Endodermal cell (in vitro differentiated cells): Measurements from ENCODE around the gene TTC23L. TPM values are rescaled to one million over a fixed set of nuclear protein-coding genes. Genes with fewer than 3 reads are reported as not detected.

Source experiments
- DNase-seq: peaks from one replicate; pipeline ENCODE4 v3.0.0-alpha.2; 2017
- H3K27ac ChIP-seq: 2 replicates; pipeline ENCODE4 v1.5.1; 2013; ENCODE audit warnings: mild to moderate bottlenecking, low read depth, low read length, moderate library complexity
- H3K27me3 ChIP-seq: 2 replicates; pipeline ENCODE4 v1.6.1; 2013; ENCODE audit warnings: mild to moderate bottlenecking, low read length, moderate library complexity; ENCODE audit not compliant: insufficient read depth, control insufficient read depth, poor library complexity, severe bottlenecking
- H3K36me3 ChIP-seq: 2 replicates; pipeline ENCODE4 v1.7.0; 2013; ENCODE audit warnings: mild to moderate bottlenecking, low read length, moderate library complexity; ENCODE audit not compliant: control insufficient read depth, insufficient read depth
- H3K4me1 ChIP-seq: one replicate; pipeline ENCODE4 v1.7.0; 2013; ENCODE audit warnings: low read length; ENCODE audit not compliant: control insufficient read depth, insufficient read depth
- H3K4me3 ChIP-seq: 2 replicates; pipeline ENCODE4 v1.5.1; 2013; ENCODE audit warnings: mild to moderate bottlenecking, low read length, moderate library complexity
- H3K9ac ChIP-seq: 2 replicates; pipeline ENCODE4 v1.6.1; 2013; ENCODE audit warnings: mild to moderate bottlenecking, low read length, moderate library complexity; ENCODE audit not compliant: poor library complexity, severe bottlenecking; ENCODE audit errors: extremely low read depth
- H3K9me3 ChIP-seq: 2 replicates; pipeline ENCODE4 v1.6.1; 2013; ENCODE audit warnings: mild to moderate bottlenecking, low read length, moderate library complexity; ENCODE audit not compliant: control insufficient read depth
- H3K27ac Mint-ChIP-seq: 2 replicates; pipeline ENCODE4 v1.8.0; 2020; ENCODE audit warnings: mixed read lengths
- H3K27me3 Mint-ChIP-seq: 2 replicates; pipeline ENCODE4 v1.8.0; 2021; ENCODE audit warnings: mild to moderate bottlenecking, mixed read lengths; ENCODE audit not compliant: insufficient read depth
- H3K36me3 Mint-ChIP-seq: 2 replicates; pipeline ENCODE4 v1.8.0; 2020; ENCODE audit warnings: low read depth, mixed read lengths
- H3K4me1 Mint-ChIP-seq: 2 replicates; pipeline ENCODE4 v1.8.0; 2020; ENCODE audit warnings: mixed read lengths
- H3K4me3 Mint-ChIP-seq: 2 replicates; pipeline ENCODE4 v1.8.0; 2020; ENCODE audit warnings: mild to moderate bottlenecking, moderate library complexity, mixed read lengths
- H3K9me3 Mint-ChIP-seq: 2 replicates; pipeline ENCODE4 v1.8.0; 2020; ENCODE audit warnings: mild to moderate bottlenecking, mixed read lengths
- WGBS, 2 experiments: methylation state at CpG; one replicate each; pipeline versions ENCODE4 v1.1.5 to v1.1.7; 2013; ENCODE audit warnings: missing lambda C conversion rate in 2 of 2, mixed read lengths in 1 of 2; ENCODE audit not compliant: insufficient coverage in 1 of 2, insufficient read length in 1 of 2; 5-methylcytosine and 5-hydroxymethylcytosine counted together
- total RNA-seq, 2 donors: library from RNA; stranded (reverse); fragmentation: NEBNext Ultra II Directional in 1 of 2; extraction: Animal tissue kit (Norgen Biotek cat#: 25700) in 1 of 2; gene quantifications; 2 replicates in 1 of 2; 3 replicates in 1 of 2; pipeline ENCODE4 v1.2.1, GENCODE V29; 2021
- TF ChIP-seq, protein P1 (sequence below): fragments of 200-600 bp; sonication (generic); conservative IDR thresholded peaks from 2 replicates; pipeline ENCODE4 v1.5.0; 2021; ENCODE audit warnings: antibody characterized with exemption, mild to moderate bottlenecking

The TTC23L gene
- total RNA-seq, 2 donors from 2014 or later = 0.95 to 3.0 TPM

- 77 to 89% methylated on average over 4 to 5 of the region's 5 CpGs for WGBS, 2 experiments
- TF ChIP-seq, protein P1, sequence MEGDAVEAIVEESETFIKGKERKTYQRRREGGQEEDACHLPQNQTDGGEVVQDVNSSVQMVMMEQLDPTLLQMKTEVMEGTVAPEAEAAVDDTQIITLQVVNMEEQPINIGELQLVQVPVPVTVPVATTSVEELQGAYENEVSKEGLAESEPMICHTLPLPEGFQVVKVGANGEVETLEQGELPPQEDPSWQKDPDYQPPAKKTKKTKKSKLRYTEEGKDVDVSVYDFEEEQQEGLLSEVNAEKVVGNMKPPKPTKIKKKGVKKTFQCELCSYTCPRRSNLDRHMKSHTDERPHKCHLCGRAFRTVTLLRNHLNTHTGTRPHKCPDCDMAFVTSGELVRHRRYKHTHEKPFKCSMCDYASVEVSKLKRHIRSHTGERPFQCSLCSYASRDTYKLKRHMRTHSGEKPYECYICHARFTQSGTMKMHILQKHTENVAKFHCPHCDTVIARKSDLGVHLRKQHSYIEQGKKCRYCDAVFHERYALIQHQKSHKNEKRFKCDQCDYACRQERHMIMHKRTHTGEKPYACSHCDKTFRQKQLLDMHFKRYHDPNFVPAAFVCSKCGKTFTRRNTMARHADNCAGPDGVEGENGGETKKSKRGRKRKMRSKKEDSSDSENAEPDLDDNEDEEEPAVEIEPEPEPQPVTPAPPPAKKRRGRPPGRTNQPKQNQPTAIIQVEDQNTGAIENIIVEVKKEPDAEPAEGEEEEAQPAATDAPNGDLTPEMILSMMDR = no peak
- Histone ChIP-seq H3K36me3 (no peaks in the 10 kb centered on the region), H3K27ac (no peak overlapping the region), H3K4me3 (no peak overlapping the region), H3K9me3 (no peaks in the 10 kb centered on the region), H3K27me3 (no peaks in the 10 kb centered on the region), H3K4me1 (no peaks in the 10 kb centered on the region), H3K9ac (no peak overlapping the region)
- Mint-ChIP-seq H3K36me3 (no peaks in the 10 kb centered on the region), H3K9me3 (no peaks in the 10 kb centered on the region), H3K4me1 (peaks cover 7% of the 10 kb centered on the region), H3K4me3 (no peak overlapping the region), H3K27me3 (no peaks in the 10 kb centered on the region), H3K27ac (no peak overlapping the region)
- DNase-seq = no peak
Observed at GRCh38 chr5:34859253-34859652, 20.3 kb downstream of the TTC23L start.

DNA sequence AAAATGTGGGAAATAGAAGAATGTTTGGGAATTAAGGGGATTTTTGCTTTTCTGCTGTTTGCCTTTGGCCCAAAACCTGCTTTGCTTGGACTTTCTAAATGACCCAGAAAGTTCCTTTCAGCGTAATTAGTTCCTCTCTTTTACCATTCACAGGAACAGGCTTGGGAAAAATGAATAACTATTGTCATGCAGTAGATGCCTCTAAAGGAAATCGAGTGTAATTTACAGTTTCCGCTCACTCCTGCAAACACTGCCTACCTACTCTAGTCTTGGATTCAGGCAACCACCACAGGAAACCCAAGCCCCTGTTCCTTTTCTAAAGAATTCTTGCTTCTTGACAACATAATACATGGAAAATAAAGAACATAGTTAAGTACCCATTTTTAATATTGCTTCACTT lies 25.0 kb downstream of the TTC23L start:
- TF ChIP-seq, protein P1 = no peak
- Mint-ChIP-seq H3K27ac (peak overlapping the region; percentile 46), H3K27me3 (no peaks in the 10 kb centered on the region), H3K4me1 (peaks cover 17% of the 10 kb centered on the region), H3K9me3 (no peaks in the 10 kb centered on the region), H3K36me3 (no peaks in the 10 kb centered on the region), H3K4me3 (no peak overlapping the region)
- 47 to 71% methylated on average over 2 to 3 of the region's 3 CpGs for WGBS, 2 experiments
- no peaks in the 10 kb centered on the region for H3K9me3 ChIP-seq
- no peak overlapping the region for H3K27ac ChIP-seq
- no peak overlapping the region for H3K4me3 ChIP-seq
- H3K27me3 ChIP-seq = no peaks in the 10 kb centered on the region
- no peak overlapping the region for H3K9ac ChIP-seq
- H3K4me1 ChIP-seq = no peaks in the 10 kb centered on the region
- no peaks in the 10 kb centered on the region for H3K36me3 ChIP-seq
- no peak for DNase-seq

DNA sequence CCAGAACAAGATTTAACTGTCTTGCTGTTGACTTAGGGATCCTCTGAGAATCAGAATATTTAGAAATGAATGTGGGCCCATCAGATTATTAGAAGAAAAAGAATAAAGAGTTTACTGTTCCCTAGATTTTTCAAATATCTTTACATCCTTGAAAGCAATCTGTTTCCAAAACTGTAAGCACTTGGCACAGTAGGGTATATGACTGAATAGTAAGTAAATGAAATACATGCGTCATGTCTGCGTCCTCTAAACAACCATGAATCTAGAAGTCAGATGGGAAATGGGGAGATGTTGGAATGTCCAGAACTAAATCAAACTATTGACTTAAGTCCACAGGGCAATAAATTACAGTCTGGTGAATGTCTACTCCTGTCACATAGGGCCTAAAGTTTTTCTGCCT lies 26.1 kb downstream of the TTC23L start:
- H3K27ac Mint-ChIP-seq = no peak overlapping the region
- no peaks in the 10 kb centered on the region for H3K27me3 Mint-ChIP-seq
- Histone ChIP-seq H3K27ac (no peak overlapping the region), H3K9me3 (no peaks in the 10 kb centered on the region), H3K4me1 (no peaks in the 10 kb centered on the region), H3K36me3 (no peaks in the 10 kb centered on the region), H3K4me3 (no peak overlapping the region), H3K27me3 (no peaks in the 10 kb centered on the region), H3K9ac (no peak overlapping the region)
- H3K4me3 Mint-ChIP-seq = no peak overlapping the region
- no peaks in the 10 kb centered on the region for H3K9me3 Mint-ChIP-seq
- no peak for DNase-seq
- peaks cover 17% of the 10 kb centered on the region for H3K4me1 Mint-ChIP-seq
- H3K36me3 Mint-ChIP-seq = no peaks in the 10 kb centered on the region
- TF ChIP-seq, protein P1 = no peak
- WGBS, 2 experiments = 94 to 100% methylated on average over 2 of the region's 2 CpGs
